GM21515 (cell line): ENCODE measurements around the gene ZSWIM4.
A peak's percentile ranks its signal among the peaks of the same experiment; 100 is the strongest.
"Not testable (repeated sequence)": the region's sequence is repeated elsewhere in the genome, so short reads cannot be mapped to it uniquely, and the experiment has no call there.

ENCODE experiments used
- ATAC-seq: cut with Tn5 transposase; IDR thresholded peaks from one replicate; pipeline ENCODE4 v1.9.1; 2021; ENCODE audit not compliant: unreplicated experiment

The ZSWIM4 gene

DNA sequence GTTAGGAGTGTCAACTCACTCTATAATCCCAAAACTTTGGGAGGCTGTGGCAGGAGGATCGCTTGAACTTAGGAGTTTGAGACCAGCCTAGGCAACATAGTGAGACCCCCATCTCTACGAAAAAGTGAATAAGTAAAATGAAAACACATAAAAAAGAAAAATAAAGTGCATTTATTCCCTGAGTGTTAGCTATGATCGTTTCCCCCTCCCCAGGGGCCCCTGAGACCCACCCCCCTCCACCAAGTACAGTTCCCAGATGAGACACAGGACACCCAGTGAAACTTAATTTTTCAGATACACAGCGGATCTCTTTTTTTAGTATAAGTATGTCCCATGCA lies 53.1 kb downstream of the ZSWIM4 start:
- ATAC-seq: no peak

DNA sequence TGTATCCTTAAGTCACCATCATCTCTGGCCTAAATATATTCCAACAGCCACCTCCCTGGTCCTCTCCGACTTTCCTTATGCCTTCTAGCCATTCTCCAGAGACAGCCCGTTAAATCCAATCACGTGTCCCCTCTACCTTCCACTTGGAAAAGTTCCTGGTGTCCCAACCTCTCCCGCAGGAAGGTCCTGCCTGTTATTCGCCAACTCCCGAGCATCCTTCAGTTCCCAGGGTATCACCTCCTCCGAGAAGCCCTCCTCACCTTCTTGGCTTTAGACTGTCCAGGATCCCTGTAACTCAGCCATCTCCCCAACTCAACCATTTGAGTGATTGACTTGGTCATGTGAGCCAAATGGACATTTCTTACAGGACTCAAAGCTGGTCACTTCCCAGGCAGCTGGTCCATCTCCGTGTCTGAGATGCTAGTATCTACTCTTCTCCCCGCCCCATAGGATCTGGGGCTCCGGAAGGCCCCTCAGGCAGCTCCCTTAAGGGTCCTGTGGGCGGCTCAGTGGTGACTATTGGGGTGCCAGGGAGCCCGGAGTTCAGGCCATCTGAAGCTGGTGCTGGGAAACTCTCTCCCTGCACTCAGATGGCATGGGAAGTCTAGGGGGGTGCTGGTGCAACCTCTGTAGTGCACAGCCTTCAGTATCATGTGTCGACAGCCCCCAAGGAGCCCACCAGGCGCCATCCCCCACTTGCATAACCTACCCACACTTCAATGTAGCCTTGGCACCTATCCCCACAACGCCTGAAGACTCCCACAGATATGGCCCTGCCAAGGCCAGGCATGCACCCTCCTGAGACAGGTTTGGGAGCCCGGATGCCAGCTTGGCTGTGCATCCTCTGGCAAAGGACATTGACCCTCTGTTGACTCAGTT lies 53.8 kb downstream of the ZSWIM4 start:
- ATAC-seq: no peak

DNA sequence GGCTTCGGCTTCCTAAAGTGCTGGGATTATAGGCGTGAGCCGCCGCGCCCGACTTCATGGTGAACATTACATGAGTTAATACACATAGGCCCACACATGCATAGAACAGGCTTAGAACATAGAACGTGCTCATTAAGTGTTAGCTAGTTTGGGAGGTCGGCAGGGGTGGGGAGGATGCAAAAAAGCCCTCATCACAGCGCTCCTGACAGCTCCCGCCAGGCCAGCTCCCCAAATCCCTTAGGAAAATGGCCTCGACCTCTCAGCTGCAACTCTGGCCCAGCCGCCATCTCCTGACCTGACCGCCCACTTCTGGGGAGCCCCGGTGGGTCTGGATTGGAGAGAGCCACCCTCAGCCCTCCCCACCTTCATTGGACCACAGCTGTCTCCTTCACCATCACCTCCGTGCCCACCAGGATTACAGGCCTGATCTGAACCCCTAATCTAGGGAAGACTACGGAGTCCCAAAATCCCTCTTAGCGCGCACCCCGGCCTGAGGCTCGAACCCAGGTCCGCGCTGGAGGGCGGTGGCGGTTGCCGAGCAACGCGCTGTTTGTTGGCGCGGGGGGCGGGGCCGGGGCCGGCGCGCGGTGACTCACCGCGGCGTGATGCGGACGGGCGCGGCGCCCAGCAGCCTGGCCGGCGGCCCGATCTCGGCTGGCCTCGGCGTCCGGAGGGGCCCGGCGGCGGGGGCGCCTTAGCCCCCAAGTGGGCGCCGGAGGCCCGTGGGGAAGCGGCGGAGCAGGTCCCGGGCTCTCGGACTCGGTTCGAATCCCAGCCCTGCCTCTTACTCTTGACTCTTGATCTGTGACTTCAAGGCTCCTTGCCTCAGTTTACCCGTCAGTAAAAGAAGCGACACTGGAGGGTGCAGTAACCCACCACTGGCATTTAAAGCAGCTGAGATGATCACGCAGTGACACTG lies 55.0 kb downstream of the ZSWIM4 start:
- no peak for ATAC-seq

DNA sequence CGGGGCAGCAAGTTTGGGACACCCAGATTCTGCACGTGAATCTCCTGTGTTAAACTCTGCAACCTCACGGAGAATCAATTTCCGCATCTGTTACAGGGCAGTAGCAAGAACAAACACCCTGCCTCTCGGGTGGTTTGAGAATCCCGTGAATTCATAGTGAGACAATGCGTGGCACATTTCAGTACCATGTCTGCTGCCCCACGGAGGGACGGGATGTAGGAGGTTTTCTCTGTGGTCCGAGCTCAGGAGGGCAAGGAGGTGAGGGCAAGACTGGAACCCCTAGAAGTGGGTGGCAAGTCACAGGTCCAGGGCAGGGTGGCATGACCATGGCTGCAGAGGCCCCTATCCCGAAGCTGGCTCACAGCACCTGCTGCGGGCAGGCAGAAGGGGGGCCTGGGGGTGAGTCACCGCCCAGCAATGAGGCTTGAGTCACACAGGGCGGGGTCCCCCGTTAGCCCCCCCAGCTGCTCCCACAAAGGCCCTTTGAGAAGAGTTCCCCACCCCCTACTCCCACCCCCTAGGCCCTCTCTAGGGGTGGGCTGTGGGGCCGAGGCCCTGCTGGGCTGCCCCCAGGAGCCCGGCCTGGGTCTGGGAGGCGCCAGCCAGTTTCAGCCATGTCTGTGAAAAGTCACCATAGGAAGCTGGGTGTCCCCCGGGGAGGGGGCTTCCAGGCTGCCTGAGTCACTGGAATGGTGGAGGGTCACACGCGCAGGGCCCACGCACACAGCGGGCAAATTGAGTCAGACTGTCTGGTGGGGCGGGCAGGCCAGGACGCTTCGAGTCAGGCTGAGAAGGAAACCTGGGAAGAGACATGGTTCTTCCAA lies 55.9 kb downstream of the ZSWIM4 start:
- no peak for ATAC-seq

DNA sequence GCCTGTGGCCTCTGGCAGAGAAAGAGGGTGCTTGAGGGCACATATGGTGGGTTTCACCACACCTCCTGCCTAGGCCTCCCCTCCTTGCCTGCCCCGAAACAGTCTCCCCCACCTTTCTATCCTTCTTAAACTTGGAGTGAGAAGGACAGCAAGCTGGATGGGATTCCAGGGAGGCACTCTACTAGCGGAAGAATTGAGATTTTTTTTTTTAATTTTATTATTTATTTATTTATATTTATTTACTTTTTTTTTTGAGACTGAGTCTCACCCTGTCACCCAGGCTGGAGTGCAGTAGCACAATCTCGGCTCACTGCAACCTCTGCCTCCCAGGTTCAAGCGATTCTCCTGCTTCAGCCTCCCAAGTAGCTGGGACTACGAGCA lies 56.5 kb downstream of the ZSWIM4 start:
- not testable (repeated sequence) for ATAC-seq

DNA sequence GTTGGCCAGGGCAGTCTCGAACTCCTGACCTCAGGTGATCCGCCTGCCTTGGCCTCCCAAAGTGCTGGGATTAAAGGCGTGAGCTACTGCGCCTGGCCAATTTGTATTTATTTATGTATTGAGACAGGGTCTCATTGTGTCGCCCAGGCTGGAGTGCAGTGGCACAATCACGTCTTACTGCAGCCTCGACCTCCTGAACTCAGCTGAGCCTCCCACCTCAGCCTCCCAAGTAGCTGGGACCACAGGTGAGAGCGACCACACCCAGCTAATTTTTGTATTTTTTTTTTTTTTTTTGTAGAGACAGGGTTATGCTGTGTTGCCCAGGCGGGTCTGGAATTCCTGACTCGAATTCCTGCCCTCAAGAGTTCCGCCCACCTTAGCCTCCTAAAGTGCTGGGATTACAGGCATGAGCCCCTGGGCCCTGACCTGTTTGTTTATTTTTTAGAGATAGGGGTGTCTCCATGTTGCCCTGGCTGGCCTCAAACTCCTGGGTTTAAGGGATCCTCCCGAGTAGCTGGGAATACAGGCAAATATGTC lies 57.0 kb downstream of the ZSWIM4 start:
- ATAC-seq: not testable (repeated sequence)

DNA sequence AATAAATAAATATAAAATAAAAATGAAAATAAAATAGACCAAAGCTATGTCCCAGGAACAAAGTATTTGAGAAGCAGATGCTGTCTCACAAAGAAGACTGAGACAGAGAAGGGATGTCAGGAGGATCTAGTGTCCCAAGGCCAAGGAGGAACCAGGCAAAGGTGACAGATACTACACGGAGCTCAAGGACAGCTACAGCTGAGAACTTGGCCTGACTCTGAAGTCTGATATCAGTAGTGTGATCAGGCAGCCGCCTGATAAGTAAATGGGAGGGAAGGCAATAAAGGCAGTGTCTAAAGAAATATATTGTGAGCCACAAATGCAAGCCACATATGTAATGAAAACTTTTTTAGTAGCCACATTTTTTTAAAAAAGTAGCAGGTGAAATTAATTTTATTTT lies 61.3 kb downstream of the ZSWIM4 start:
- ATAC-seq: no peak

DNA sequence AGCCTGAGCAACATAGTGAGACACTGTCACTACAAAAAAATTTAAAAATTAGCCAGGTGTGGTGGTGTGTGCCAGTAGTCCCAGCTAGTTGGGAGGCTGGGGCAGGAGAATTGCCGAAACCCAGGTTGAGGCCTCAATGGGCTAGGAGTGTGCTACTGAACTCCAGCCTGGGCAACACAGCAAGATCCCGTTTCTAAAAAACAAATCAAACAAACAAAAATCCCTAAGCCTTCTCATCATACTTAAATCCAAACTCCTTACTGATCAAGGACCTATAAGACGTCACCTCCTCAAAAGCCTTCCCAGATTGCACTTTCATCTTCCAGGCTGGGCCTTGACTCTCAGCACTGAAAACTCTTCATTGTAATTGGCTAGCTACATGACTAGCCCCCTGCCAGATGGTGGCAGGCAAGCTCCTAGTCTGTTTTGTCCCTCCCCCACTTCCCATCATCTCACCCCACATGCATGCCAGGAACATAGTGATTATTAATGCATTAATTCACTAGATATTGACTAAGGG lies 64.2 kb downstream of the ZSWIM4 start:
- no peak for ATAC-seq

DNA sequence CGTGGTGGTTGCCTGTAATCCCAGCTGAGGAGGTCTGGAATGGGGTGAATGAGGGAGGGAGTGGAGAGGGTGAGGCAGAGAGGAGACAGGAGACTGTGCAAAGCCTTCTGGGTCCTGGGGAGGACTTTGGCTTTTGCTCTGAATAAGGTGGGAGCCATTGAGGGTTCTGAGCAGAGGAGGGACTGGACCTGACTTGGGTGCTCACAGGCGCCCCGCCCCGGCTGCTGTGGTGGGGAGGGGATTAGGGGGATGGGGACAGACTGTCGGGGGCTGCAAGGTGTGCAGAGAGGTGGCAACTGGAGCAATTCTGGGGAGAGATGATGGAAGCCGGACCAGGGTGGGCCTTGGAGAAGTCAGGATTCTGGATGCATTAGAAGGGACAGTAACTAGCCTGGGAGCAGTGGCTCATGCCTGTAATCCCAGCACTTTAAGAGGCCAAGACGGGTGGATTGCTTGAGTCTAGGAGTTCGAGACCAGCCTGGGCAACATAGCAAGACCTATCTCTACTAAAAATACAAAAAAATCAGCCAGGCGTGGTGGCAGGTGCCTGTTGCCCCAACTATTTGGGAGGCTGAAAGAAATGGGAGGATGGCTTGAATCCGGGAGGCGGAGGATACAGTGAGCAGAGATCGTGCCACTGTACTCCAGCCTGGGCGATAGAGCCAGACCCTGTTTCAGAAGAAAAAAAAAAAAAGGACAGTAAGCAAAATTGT lies 65.6 kb downstream of the ZSWIM4 start:
- no peak for ATAC-seq

DNA sequence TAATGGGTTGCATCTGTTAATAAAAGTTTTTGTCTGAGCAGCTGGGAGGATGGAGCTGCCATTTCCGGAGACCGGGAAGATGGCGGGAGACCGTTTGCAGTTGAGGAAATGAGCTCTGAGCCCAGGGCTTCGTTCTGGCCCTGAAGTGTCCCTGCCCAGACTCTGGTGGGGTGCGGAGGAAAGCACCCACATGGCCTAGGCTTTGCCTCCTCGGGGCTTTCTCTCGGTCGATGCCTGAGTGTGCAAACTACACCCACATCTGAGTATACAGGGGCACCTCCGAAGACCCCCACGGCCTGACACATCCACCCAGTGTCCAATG lies 66.1 kb downstream of the ZSWIM4 start:
- ATAC-seq: peak; percentile 19

DNA sequence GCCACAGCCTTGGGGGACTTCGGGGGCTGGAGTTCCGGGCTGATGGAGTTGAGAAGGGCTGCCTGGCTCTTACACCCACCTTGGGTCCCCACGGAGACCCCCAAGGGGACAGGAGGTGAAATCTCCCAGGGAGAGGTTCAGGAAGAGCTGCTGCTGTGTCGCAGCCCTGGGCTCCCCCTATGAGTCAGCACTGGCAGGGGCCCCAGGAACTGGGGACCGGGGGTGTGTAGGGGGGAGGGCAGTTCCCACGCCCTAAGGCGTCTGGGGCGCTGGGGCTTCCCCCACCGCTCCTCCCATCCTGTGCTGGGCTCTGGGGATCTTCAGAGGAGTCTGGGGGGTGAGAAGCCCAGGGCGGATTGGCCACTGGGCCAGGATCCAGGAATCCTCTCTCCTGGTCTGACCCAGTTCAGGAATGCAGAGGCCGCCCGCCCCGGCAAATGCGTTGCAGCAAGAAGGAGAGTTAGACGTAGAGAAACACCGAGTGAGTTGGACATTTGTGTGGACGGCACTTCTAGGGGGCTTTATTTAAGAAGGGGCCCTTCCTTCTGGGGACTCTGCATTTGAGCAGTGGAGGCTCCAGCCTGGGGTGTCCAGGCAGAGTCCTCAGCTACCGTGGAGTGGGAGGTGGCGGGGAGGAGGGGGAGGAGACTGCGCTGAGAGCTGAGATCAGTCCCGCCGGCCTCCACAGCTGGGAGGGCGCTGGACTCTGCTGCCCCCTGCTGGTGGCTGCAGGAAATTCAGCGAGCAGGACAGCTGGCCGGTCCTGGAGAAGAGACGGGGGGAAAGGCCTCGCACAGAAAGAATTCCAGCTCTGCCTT lies 66.7 kb downstream of the ZSWIM4 start:
- peak; percentile 58 for ATAC-seq

DNA sequence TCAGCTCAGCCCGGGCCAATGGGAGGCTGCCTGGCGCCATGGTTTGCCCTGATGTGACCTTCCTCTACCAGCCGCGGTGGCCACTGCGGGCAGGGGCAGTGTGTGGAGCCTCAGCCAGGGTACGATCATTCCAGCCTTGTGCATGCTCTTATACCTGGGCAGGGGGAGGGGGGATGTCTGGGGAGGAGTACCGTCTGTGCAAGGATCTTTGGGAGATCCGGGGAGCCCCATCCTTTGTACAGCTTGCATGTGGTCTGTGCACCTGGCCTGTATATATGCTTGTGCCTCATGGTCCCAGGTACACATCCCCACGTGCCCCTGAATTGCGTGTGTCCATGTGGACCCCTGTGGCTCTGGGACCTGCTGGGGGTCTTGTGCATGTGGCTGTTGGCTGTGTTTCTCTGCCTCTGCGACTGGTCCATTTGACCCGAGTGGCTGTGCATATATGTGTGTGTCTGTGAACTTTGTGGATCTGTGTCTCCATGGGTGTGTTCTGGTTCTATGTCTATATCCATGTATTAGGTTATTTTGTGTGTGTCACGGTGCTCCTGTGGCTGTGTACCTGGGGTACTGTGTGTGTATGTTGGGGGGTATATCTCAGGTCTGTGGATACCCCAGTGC lies 68.9 kb downstream of the ZSWIM4 start:
- no peak for ATAC-seq

DNA sequence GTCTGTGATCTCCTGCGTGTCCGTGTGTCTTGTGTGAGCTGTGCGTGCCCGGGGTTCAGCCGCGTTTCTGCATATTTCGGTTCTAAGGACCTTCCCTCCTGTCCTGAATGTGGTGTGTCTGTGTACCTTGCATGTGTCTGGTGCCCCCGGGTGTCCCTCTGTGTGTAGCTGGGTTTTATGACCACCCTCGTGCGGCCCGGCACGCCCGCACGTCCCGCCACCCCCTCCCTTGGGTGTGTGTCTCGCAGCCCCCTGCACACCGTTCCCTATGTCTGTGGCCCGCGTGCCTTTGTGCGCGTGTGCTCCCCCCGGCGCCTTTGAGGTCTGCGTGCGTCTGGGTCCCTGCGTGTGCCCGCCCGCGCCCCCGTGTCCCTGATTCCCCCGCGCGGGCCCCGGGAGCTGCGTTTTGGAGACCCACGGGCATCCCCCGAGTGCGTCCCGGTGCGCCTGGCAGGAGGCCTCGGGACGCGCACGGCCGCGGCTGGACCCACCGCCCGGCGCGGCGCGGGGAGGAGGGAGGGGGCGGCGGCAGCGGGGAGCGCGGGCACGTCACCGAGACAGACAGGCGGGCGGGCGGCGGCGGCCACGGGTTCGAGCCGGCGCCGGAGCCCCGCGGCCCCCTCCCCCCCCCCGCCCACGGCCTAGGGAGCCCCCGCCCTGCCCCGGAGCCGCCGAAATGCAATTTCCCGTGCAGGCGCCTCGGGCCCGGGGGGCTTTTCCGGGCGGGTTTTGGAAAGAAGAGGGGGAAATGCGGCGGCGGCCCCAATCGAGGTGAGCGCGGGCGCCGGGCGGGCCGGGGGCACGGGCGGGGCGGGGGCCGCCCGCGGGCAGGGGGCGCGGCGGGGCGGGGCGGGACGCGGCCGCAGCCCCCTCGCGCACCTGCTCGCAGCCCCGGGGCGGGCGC lies 69.7 kb downstream of the ZSWIM4 start:
- no peak for ATAC-seq

DNA sequence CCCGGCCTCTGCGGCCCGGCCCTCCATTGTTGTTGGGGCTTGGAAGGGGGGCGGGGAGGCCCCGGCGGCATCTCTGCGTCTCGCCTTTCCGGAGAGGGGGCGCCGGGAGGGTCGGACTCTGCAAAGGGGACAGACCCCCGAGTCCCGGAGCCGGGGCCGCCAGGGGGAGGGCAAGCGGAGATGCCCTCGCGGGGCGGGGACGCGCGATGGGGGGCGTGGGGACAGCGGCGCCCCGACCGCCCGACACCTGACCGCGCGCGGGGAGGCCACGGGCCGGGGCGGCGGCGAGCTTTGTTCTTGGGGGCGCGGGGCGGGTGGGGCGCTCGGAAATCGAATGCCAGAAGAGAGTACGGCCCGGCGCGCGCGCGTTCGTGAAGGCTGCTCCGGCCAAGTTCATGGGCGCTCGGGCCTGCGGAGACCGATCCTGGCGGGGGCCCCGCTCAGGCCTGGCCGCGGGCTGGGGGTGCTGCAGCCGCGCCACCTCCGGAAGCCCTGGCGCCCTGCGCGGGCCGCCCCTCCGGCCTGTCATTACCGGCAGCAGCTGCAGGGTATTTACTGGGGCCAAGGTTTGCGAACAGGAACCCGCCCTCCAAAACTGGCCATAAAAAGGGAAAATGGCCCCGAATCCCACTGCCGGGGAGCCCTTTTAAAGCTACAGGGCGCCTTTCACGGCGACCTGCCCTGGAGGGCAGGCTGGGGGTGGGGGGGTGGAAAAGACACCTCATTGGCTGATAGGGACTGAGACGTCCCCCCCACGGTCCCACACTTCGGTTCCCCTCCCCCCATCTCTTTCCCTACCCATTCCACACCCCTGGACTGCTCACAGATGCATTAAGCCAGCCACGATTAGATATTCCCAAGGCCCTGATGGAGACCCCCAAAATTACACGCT lies 70.6 kb downstream of the ZSWIM4 start:
- no peak for ATAC-seq

DNA sequence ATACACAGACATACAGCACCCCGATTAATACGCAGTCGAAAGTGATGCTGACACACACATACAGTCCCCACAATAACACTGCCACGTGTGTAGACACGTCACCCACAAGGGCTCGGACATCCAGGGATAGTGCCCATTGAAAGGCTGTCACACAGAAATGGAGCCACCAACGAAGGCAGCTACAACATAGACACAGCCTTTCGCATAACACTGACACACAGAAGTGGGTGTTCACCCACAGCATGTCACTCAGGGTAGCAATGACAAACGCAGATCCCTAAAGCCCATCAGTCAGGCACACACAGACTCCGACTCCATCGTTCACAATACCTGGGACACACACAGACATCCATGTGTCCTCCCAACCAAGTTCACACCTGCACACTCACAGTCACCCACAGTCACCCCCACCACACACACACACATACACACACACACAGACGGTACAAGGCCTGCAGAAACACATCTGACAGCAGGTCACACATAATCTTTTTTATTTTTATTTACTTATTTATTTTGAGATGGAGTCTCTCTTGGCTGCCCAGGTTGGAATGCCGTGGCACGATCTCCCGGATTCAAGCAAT lies 71.3 kb downstream of the ZSWIM4 start:
- no peak for ATAC-seq

DNA sequence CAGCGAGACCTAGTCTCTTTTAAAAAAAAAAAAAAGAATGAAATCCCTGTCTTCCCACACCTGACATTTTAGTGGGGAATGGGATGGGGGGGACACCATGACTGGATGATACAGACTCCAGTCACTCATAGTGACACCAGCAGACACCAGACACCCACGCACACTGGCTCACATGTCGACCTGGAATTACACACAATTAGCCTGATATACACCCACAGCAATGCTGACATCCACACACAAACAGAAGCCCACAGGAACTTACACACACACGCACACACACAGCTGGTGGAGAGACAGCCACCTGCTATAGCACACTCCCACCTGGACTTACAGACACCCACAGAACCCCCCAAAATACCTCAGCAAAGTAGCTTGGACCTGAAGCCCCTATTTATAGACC lies 73.4 kb downstream of the ZSWIM4 start:
- ATAC-seq: no peak

DNA sequence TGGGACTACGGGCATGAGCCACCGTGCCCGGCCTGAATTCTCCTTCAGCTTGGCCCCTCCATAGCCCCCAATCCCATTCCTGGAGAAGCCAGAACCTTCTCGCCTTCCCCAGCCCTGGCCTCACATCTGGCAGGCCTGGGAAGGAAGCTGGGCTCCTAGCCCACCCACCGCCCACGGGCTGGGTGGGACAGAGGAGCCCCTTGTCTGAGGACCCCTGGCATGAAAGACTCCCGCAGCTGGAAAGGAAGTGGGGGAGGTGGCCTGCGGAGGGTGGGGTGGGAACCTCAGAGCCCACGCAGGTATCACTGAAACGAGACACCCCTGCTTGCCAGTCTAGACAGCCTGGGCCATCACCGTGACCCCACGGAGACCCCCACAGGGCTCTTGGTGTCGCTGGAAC lies 74.0 kb downstream of the ZSWIM4 start:
- ATAC-seq: no peak
